ENCODE results near the gene KCNAB3.

KCNAB3 gene

GRCh38 chr17:7894866-7895265, 34.8 kb downstream of the KCNAB3 start:
- DNase-seq = no peak

GRCh38 chr17:7894226-7894625, 35.4 kb downstream of the KCNAB3 start:
- DNase-seq = no peak

- DNase-seq = no peak
These were observed 36.3 kb downstream of the KCNAB3 start for GRCh38 chr17:7893187-7893880.

- peak; percentile 62 for DNase-seq
These were observed 40.3 kb downstream of the KCNAB3 start for GRCh38 chr17:7889166-7889955.

GRCh38 chr17:7888184-7888920, 41.3 kb downstream of the KCNAB3 start, which contains the start of gene CHD3:
Gene CHD3, plus strand, starts transcription at chr17:7888789. Its CDS starts 212 bp downstream, at chr17:7889001.
- peak; percentile 77 for DNase-seq

- DNase-seq = peak; percentile 88
These were observed 42.0 kb downstream of the KCNAB3 start for GRCh38 chr17:7887482-7888183.

- no peak for DNase-seq
These were observed 42.6 kb downstream of the KCNAB3 start for GRCh38 chr17:7887038-7887481.

GRCh38 chr17:7886227-7887037, 43.2 kb downstream of the KCNAB3 start:
- DNase-seq = peak; percentile 70

GRCh38 chr17:7885367-7886226, 44.1 kb downstream of the KCNAB3 start:
- peak; percentile 67 for DNase-seq

GRCh38 chr17:7884581-7885366, 44.9 kb downstream of the KCNAB3 start:
- DNase-seq = peak; percentile 50

- DNase-seq = peak; percentile 35
These were observed 45.8 kb downstream of the KCNAB3 start for GRCh38 chr17:7883781-7884386.

GRCh38 chr17:7882629-7883028, 47.0 kb downstream of the KCNAB3 start:
- no peak for DNase-seq

GRCh38 chr17:7882068-7882467, 47.6 kb downstream of the KCNAB3 start:
- DNase-seq = no peak

- DNase-seq = no peak
These were observed 48.2 kb downstream of the KCNAB3 start for GRCh38 chr17:7881276-7882054.

- no peak for DNase-seq
These were observed 49.4 kb downstream of the KCNAB3 start for GRCh38 chr17:7880076-7880868.

- DNase-seq = no peak
These were observed 51.4 kb downstream of the KCNAB3 start for GRCh38 chr17:7878234-7878633.

GRCh38 chr17:7875804-7876370, 53.8 kb downstream of the KCNAB3 start:
- no peak for DNase-seq
